Ishikawa (cell line): Measurements from ENCODE around the gene ACTRT2.

Experiments
- CEBPB ChIP-seq: IDR thresholded peaks from 2 replicates; pipeline ENCODE4 v1.6.1; 2012
- EP300 ChIP-seq: IDR thresholded peaks from 2 replicates; pipeline ENCODE4 v1.6.1; 2012; ENCODE audit warnings: borderline replicate concordance
- TAF1 ChIP-seq: IDR thresholded peaks from 2 replicates; pipeline ENCODE4 v1.6.1; 2012; ENCODE audit warnings: low read depth, mild to moderate bottlenecking
- TEAD4 ChIP-seq: IDR thresholded peaks from 2 replicates; pipeline ENCODE4 v1.6.1; 2012
- YY1 ChIP-seq: IDR thresholded peaks from 2 replicates; pipeline ENCODE4 v1.6.1; 2012; ENCODE audit warnings: low read depth
- TF ChIP-seq, protein P1 (sequence below): IDR thresholded peaks from 2 replicates; pipeline ENCODE4 v1.6.1; 2012
- TF ChIP-seq, protein P2 (sequence below): IDR thresholded peaks from 2 replicates; pipeline ENCODE4 v1.6.1; 2012; ENCODE audit warnings: low read depth, mild to moderate bottlenecking
- TF ChIP-seq, protein P3 (sequence below): IDR thresholded peaks from 2 replicates; pipeline ENCODE4 v1.6.1; 2012

DNA sequence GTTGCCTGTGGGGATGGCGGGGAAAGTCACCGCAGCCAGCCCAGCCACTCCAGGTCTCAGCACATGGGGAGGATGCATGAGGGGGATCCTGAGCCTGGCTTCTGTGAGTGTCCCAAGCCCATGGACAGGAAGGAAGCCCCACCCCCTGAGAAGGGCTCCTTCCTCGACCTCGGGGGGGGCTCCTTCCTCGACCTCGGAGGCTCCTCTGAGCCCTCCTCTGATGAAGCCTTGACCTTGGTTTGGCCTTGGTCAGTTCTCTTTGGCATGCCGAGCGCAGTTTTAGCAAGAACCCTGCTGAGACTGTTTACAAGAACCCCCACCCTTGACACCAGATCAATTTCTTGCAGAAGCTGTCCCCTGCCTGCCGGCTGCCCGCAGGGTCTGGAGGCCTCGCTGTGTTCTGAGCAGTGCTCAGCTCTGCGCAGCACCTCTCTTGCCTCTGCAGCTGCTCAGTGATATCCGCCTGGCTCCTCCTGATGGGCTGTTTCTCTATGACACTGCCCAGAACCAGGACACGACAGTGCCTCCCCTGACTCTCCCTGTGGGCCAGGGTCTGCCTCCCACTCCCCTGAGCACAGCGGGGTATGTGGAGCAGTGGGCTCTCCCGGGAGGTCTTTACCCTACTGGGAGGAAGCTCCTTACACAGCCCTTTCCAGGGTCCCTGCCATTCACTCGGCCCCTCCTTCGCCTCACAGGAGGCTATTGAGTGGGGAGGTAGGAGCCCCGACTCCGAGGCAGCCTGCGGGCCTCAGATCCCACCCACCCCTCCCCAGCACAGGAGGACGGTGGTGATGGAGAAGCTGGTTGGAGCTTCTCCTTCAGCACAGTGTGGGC lies 15.4 kb downstream of the ACTRT2 start:
- TF ChIP-seq, protein P1, sequence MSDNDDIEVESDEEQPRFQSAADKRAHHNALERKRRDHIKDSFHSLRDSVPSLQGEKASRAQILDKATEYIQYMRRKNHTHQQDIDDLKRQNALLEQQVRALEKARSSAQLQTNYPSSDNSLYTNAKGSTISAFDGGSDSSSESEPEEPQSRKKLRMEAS = no peak
- TF ChIP-seq TAF1 (no peak), TEAD4 (no peak), CEBPB (no peak), YY1 (no peak), EP300 (no peak)
- TF ChIP-seq, protein P2, sequence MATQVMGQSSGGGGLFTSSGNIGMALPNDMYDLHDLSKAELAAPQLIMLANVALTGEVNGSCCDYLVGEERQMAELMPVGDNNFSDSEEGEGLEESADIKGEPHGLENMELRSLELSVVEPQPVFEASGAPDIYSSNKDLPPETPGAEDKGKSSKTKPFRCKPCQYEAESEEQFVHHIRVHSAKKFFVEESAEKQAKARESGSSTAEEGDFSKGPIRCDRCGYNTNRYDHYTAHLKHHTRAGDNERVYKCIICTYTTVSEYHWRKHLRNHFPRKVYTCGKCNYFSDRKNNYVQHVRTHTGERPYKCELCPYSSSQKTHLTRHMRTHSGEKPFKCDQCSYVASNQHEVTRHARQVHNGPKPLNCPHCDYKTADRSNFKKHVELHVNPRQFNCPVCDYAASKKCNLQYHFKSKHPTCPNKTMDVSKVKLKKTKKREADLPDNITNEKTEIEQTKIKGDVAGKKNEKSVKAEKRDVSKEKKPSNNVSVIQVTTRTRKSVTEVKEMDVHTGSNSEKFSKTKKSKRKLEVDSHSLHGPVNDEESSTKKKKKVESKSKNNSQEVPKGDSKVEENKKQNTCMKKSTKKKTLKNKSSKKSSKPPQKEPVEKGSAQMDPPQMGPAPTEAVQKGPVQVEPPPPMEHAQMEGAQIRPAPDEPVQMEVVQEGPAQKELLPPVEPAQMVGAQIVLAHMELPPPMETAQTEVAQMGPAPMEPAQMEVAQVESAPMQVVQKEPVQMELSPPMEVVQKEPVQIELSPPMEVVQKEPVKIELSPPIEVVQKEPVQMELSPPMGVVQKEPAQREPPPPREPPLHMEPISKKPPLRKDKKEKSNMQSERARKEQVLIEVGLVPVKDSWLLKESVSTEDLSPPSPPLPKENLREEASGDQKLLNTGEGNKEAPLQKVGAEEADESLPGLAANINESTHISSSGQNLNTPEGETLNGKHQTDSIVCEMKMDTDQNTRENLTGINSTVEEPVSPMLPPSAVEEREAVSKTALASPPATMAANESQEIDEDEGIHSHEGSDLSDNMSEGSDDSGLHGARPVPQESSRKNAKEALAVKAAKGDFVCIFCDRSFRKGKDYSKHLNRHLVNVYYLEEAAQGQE = no peak
- TF ChIP-seq, protein P3, sequence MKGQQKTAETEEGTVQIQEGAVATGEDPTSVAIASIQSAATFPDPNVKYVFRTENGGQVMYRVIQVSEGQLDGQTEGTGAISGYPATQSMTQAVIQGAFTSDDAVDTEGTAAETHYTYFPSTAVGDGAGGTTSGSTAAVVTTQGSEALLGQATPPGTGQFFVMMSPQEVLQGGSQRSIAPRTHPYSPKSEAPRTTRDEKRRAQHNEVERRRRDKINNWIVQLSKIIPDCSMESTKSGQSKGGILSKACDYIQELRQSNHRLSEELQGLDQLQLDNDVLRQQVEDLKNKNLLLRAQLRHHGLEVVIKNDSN = no peak
